HG03354 (cell line): ENCODE results near the gene MAGEB17.
"Not testable (repeated sequence)": the region's sequence is repeated elsewhere in the genome, so short reads cannot be mapped to it uniquely, and the experiment has no call there.

Experiments used
- ATAC-seq: cut with Tn5 transposase; IDR thresholded peaks from one replicate; pipeline ENCODE4 v1.9.1; 2021; ENCODE audit warnings: mild to moderate bottlenecking; ENCODE audit not compliant: unreplicated experiment, poor library complexity, severe bottlenecking

Gene MAGEB17

GRCh38 chrX:16155581-16156096, 11.6 kb upstream of the MAGEB17 start:
- no peak for ATAC-seq

GRCh38 chrX:16156692-16157331, 10.5 kb upstream of the MAGEB17 start:
- no peak for ATAC-seq

- ATAC-seq = no peak
Measured at GRCh38 chrX:16160729-16161128, 6.6 kb upstream of the MAGEB17 start.

- not testable (repeated sequence) for ATAC-seq
Measured at GRCh38 chrX:16161173-16161572, 6.1 kb upstream of the MAGEB17 start.

GRCh38 chrX:16162391-16162790, 4.9 kb upstream of the MAGEB17 start:
- ATAC-seq = no peak

- ATAC-seq = no peak
Measured at GRCh38 chrX:16164748-16165147, 2.5 kb upstream of the MAGEB17 start.

GRCh38 chrX:16171039-16171438, 3.8 kb downstream of the MAGEB17 start:
- ATAC-seq = no peak

GRCh38 chrX:16171944-16172343, 4.7 kb downstream of the MAGEB17 start:
- ATAC-seq = no peak

- ATAC-seq = no peak
Measured at GRCh38 chrX:16172391-16172790, 5.1 kb downstream of the MAGEB17 start.

GRCh38 chrX:16175329-16176061, 8.2 kb downstream of the MAGEB17 start:
- no peak for ATAC-seq

- no peak for ATAC-seq
Measured at GRCh38 chrX:16177260-16177659, 10.0 kb downstream of the MAGEB17 start.

- not testable (repeated sequence) for ATAC-seq
Measured at GRCh38 chrX:16183843-16184242, 16.6 kb downstream of the MAGEB17 start.

- peak; percentile 100 for ATAC-seq
Measured at GRCh38 chrX:16185725-16186136, 18.4 kb downstream of the MAGEB17 start.

- ATAC-seq = no peak
Measured at GRCh38 chrX:16186380-16187007, 19.2 kb downstream of the MAGEB17 start.

- no peak for ATAC-seq
Measured at GRCh38 chrX:16187024-16187760, 19.9 kb downstream of the MAGEB17 start.

GRCh38 chrX:16188687-16189086, 21.4 kb downstream of the MAGEB17 start:
- no peak for ATAC-seq

- ATAC-seq = no peak
Measured at GRCh38 chrX:16191605-16192004, 24.3 kb downstream of the MAGEB17 start.

GRCh38 chrX:16196829-16197228, 29.5 kb downstream of the MAGEB17 start:
- no peak for ATAC-seq

GRCh38 chrX:16199343-16199742, 32.1 kb downstream of the MAGEB17 start:
- no peak for ATAC-seq

GRCh38 chrX:16202943-16203342, 35.7 kb downstream of the MAGEB17 start:
- no peak for ATAC-seq
